ENCODE results near the gene DLST. TPM values are rescaled to one million over a fixed set of nuclear protein-coding genes. Genes with fewer than 3 reads are reported as not detected.

The DLST gene
- total RNA-seq (2014; rRNA removed; shearing (Covaris generic)), result 38.2 and 45.3 TPM in 2 replicates

DNA sequence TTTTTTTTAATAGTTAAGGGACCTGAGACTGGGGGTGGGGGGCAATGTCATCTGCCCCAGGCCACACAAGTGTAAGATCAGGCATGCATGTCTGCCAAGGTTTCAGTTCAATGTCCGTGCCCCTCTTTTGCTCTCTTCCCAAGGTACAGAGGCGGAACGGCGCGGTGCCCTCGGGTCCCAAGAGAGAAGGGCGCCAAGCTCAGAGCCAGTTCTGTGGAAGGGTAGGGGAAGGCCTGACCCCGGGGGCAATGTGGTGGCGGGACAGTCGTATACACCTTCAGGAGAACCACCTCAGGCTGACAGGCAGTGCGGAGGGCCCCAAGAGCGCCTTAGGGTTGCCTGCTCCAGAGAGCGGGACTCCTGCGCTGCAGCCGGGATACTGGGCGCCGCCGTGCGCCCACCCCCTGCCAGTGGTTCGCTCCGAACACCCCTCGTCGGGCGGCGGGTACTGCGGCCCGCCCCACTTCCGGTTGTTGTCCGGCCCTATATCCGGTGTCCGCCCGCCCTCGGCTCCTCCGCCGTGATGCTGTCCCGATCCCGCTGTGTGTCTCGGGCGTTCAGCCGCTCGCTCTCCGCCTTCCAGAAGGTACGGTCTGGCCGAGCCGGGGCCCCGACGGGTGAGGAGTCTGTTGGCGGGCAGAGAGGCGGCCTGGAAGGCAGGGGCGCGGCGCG, at the start of gene DLST:
Gene DLST, plus strand, starts transcription at position 486 of the 672 bp plus-strand sequence. Its CDS starts 38 bp downstream, at position 524.
- peak; percentile 84 for DNase-seq (ENCODE audit: low read depth)

DNA sequence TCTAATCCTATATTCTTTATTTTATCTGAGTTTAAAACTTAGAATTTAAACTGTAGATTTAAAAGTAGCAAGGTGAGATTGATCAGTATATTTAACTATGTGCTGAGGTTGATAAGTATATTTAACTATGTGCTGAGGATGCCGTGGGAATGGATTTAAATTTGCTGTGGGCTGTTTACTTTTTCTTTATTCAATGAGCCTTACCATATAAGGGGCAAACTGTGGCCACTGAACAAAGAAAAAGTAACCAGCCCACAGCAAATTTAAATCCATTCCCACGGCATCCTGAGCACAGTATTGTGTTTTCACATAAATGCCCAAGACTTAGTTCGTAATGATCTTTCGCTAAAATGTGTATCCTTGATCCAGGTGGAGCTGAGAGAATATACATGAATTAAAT, 48.9 kb upstream of the DLST start:
- DNase-seq (ENCODE audit: low read depth), result no peak

DNA sequence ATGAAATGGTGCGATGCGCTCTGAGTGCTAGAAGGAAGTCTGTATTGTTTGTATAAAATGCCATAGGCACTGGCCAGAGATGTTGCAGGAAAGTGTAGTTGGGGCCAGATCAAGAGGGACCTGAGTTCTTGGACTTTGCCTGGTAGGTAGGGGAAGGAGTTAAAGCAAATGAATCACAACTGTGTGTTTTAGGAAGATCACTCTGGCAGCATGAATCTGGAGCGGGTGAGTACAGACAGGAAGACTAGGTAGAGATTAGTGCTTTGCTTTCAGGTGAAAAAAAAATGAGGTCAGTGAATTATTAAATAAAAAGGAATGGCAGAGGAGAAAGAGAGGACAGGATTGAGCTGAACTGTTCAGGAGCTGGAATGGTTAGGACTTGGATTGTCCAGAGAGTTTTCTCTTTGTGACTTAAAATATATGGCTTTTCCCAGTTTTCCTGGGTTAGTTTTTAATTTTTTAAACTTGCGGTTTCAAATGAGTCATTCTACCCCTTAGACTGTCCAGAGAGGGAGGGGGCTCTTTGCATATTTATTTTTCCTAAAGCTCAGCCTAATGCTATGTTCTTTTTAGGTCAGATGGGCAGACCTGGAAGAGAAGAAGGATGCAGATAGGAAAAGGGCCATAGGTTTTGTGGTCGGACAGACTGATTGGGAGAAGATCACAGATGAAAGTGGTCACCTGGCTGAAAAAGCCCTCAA, 46.9 kb upstream of the DLST start:
- DNase-seq (ENCODE audit: low read depth), result no peak

DNA sequence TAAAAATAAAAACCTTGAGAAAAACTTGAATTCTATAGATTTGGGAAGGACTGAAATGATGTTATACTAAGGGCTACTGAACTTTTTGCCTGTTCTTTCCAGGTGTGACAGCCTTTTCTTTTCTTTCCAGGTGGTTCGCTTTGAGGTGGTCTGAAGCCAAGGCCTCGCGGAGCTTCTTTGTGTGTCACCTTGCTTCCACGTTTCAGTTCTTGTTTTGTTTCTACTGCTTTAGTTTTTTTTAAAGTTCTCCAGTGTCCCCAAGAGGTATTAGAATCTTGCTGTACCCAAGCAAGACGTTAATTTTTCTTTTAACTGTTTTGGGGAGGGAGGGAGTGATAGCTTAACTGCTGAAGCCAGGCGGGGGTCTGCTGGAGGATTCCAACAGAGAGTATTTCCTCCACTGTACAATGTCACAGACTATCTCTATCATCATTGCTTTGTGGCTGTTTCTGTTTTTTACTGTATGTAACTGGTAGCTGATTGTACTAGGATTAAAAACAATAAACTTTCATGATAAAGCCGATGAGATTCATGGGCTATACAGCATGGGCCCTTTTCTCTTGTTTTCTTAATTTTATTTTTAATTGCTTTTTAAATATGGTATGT, 46.0 kb upstream of the DLST start:
- DNase-seq (ENCODE audit: low read depth), result no peak

DNA sequence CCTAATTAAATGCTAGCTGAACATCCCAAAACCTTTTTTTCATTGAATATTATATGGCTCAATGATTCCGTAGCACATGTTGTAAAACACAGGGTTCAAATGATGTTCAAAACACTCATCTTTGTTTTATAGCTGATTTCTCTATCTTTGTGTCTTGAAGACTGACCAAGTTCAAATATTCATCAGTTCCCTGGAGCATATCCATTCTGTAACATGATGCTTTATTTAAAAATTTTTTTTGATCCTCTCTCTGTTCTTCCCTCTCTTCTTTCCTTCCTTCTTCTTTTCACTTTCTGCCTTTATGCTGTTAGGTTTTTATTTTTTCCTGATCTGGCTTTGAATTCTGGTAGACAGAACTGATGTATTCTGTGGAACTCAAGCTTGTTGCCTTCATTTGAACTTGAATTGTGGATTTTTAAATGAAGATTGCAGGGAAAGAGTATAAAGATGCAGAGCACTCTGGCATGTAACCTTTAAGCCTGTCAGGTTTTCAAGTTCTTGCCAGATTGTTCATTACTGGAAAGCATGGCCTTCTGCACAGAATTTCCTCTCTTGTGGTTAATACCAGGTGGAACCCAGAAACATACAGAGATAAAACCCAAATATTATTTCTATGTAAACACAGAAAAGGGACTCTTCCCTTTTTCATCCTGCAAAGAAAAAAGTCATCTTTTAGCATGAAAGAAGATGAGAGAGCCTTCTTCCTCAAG, 45.3 kb upstream of the DLST start:
- DNase-seq (ENCODE audit: low read depth), result no peak

DNA sequence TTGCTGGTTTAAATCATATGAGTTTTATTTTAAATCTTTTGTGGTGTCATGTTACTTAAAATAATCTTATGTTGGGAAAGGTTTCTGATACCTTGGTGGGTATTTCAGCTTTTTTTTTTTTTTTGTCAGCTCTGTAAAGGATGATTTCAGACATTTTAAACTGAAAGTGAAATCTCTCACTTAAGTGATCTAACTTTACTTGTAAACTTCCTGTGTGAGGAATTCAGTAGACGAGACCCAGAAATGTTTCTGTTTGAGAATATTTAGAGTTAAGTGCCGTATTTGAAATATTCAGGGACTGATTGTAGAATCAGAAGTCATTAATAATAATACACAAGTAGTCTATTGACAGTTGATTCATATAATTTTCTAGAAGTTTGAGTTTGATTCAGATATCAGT, 43.5 kb upstream of the DLST start:
- DNase-seq (ENCODE audit: low read depth), result no peak

DNA sequence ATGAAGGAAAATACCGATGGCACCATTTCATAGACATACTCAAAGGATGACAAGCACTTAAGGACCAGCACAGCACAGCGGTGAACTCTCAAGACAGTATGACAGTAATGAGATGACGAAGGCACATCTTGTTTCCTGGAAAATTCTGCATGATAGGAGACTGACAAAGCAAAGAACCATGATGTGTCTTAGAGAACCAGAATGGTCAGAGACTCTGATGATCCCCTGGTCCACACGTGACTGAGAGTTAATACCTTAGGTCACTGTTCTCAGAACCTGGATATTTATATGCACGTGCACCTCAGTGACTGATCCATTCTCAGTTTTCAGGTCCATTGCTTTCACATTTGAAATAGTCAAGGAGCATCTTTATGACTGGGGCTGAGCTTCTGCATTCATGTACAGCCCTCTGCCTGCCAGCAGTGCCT, 41.1 kb upstream of the DLST start:
- no peak for DNase-seq (ENCODE audit: low read depth)

DNA sequence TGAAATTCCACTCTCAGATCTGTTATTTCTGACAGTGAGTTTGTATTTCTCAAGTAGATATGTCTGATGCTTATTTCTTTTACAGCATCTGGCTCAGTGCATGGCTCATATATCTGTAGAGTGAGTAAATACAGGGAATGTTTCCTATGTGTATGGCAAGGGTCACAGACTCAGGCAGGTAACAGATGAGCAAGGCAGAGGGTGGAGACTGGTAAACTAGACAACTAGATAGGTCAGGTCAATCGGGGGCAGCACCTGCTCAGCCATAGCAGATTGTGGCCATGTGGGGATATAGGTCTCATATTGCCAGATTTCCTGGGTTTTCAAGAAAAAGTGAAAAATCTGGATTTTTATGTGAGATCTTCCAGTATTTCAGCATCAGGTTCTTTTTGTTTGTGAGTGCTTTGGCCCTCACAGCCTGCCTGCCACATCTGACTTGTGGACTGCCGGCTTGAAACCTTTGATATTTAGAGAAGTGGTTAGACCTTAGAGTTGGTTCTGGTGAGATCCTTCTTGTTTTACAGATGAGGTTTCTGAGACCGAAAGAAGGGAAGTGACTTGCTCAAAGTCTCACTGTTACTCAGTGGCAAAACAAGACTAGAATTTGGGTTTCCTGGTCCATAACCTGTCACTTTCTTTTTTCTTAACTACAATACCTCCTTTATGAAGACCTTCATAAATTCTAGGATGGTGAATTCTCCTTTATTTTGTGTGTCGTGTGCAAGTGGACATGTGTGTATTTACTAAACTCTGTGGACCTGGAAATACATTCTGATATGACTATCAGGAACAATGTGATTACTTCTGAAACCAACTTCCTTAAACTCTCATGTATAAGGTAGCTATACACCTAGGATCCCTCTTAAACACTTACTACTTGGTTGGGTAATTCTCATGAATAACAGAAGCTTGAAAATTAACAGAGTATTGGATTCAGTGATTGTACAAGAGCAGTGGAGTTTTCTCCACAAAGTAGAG, 40.2 kb upstream of the DLST start:
- DNase-seq (ENCODE audit: low read depth), result no peak

DNA sequence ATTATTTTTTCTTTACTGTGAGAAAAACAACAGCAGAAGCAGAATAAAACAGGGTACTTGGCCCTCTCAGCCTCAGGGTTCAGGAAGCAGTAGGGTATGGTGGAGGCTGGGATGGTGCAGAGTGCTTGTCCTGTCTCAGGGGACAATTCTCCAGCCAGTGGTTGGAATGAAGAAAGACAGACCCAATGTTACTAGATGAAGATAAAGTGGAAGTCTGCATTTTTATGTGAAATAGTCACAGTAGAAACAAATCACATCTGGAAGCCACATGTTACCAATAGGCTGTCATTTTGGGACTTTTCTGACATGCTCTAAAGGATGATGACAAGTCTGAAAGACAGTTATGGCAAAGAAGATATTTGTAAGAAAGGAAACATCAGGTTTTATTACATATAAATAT, 38.1 kb upstream of the DLST start:
- DNase-seq (ENCODE audit: low read depth), result peak; percentile 76

DNA sequence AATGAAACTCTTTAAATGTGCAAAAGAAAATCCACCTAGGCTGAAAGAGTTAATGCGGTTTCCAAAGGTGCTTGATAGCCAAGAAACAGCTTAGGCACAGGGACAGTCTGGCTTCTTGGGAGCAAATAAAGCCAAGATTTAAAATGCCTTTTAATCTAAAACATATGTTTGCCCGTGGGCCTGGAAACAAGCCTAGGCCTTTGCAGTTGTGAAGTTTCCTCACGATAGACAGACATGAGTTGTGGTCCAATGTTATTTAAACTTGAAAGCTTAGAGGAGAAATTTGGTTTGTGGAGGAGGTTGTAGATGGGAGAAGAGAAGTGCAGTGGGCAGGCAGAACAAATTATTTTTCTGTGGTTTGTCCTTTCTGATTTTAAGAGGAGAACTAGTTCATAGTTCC, 35.5 kb upstream of the DLST start:
- peak; percentile 92 for DNase-seq (ENCODE audit: low read depth)

DNA sequence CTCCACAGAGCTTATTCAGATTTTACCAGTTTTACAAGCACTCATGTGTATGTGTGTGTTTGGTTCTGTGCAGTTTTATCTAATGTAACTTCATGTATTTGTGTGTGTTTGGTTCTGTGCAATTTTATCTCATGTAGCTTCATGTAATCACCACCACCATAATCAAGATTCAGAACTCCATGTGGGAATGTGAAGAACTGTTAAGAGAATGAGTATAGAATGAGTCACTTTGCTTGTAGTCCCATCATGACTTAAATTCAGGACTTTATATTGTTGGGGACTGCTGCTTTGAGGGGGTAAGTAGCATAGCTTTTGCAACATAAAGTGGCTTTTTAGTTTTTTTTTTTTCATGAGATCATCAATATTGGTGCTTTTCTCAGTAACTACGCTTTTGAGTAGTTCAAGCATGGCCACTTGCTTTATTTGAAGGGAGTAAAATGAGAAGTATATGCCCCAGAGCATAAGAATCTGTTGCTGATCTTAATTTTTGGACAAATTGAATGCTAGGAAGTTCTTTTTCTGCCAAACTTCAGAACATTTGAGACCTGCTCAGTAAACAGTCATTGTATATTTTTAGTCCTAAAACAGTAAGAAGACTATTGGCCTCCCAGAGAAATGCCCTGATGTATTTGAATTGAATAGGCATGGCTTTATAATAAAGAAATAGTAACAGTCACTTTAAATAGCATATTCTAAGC, 34.6 kb upstream of the DLST start:
- DNase-seq (ENCODE audit: low read depth), result peak; percentile 74

DNA sequence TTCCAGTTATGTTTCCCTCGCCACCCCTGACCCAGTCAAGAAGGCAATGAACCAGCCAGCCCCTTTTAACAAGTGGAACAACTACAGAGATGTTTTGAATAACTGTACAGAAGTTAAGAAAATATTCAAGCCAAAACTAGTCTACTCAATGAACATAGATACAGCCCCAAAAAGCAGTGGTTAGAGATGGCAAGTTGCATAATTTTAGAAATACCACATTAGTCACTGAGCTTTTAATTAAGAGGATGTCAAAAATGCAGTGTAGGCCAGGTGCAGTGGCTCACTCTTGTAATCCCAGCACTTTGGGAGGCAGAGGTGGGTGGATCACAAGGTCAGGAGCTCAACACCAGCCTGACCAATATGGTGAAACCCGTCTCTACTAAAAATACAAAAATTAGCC, 32.9 kb upstream of the DLST start:
- peak; percentile 20 for DNase-seq (ENCODE audit: low read depth)

DNA sequence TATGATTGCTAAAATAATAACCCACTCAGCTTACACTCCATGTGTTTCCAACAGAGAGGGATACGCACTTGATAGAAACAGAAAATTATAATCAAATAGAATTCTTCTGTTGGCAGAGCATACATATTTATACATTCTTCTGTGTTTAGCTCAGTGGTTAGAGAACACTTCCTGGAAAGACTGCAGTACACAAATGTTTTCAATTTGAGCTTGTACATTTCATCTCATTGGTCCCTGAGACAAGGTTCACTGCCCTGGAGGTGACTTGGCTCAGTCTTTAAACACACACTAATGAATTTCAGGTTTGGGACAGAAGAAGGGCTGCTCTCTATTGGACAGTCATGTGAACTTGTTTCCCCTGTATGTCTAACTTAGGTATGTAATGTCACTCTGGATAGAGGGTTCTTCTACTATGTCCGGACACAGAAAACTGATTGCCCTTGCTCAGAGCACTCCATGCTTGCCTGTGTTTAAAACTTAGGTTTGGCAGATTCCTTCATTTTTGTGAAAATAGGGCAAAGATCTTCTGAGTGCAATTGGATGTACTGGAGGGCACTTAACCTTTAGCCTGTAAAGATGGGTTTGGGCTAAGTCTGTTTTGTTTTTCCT, 28.7 kb upstream of the DLST start:
- no peak for DNase-seq (ENCODE audit: low read depth)

DNA sequence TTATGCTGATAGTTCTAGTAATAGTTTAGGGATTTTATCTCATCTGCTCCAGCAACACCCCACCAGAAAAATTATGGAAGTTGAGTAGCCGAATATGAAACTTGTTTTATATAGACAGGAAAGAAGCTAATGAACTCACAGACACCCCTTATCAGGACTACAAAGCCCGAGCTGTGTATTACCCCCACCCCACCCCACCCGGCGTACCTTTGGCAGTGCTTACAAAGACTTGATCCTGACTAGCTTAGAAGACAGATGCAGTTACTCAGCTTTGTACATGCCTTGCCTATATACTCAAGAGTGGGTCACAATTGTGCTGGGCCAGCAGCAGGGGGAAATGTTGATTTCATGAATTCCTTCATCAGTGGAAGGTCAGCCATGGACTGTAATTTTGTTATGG, 28.1 kb upstream of the DLST start:
- DNase-seq (ENCODE audit: low read depth), result no peak

DNA sequence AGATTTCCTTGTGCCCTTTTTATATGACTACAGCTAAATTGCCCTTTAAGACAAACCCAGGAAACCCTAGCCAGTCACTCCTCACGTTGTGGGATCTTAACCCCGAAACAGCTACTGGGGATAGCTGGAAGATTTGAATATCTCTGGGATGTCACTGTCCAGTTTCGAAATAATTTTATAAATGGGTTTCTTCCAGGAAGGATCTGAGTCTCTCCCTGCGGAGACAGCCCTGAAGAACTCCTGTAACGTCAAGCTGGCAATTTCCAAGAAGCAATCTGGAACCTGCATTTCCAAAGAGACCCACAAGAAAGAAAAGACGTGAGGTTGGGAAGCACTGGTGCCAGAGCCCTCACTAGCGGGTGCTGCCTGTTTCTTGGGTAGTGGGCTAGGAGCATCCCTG, 26.7 kb upstream of the DLST start:
- DNase-seq (ENCODE audit: low read depth), result no peak

DNA sequence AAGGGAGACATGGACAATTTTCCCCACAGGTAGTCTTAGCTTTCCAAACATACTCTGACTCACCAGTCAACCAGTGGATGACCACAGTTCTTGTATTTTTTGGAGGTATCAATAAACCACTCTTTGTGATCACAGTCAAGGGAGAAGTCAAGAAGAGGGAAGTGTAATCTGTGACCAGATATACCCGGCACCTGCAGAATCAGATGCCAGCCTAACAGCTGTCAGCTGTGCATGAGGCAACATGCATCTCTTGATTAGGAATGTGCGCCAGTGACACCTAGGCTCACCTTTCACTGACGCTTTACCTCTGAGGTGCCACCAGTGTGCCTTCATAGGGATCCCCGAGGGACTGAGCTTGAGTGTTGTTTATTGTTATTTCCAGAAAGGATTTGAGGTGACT, 25.8 kb upstream of the DLST start:
- no peak for DNase-seq (ENCODE audit: low read depth)

DNA sequence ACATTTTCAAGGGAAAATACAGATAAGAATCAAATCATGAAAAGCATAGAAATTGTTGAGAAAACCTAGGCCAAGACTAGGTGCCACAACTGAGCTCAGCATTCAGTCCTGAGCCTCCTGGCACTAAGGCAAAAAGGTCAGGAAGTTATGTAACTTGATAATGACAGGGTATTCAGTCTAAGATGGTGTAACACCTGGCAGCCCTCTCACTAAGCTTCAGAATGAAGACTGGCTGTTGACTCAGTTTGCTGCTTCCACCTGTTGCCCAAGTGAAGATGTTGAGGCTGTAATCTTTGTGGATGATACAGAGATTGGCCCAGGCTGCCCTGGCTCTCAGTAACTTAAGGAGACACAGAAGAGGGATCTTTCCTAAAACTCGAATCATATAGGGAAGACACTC, 25.4 kb upstream of the DLST start:
- no peak for DNase-seq (ENCODE audit: low read depth)

DNA sequence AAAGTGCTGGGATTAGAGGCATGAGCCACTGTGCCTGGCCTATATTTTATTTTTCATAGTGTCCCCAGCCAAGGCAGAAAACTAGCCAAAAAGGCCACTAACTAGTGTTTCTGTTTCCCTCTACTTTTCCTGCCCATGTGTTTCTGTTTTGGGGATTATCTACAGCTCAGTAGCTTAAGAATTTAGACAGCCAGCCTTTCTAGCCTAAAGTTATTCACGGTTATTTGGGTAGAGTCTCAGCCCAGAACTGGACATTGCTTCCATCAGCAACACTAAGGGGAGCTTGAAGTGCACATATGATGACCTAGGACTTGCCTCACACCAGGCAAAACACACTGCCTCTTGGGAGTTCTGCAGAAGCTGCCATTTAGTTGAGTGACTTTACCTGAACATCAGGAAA, 23.7 kb upstream of the DLST start:
- DNase-seq (ENCODE audit: low read depth), result peak; percentile 47

DNA sequence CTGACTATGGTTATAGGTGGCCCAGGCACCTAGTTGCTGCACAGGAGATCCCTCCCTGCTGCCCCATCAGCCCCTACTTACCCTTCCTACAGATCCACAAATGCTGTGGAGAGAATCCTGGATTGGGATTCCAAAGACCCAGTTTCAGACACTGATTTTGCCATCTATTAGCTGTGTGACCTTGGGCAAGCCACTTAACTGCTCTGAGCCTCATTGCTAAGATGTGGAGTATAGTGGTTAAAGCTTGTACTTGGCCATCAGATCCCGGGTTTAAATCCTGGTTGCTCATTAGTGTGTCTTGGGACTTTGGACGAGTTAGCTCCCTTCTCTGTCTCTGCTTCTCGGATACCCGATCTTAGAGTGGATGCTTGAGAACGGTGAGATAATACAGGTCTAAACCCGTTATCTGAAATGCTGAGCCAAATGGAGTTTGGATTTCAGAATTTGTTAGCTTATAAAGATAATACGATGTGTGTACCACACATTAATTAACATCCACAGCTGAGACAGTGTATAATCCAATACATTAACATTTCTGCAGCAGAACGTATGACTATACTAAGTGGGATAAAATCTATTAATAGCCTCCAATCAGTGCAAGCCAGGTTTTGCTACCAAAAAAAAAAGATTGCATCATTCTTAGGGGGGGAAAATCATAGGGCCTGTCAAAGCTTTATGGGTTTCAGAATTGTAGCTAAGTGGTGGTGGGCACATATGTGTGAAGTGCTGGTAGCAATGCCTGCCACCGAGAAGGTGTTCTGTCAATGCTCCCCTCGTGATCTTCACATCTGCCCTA, 21.8 kb upstream of the DLST start:
- DNase-seq (ENCODE audit: low read depth), result no peak
